Measurements from ENCODE around the gene RIPOR3. TPM values are rescaled to one million over a fixed set of nuclear protein-coding genes. Genes with fewer than 3 reads are reported as not detected.
"Not testable (repeated sequence)": the region's sequence is repeated elsewhere in the genome, so short reads cannot be mapped to it uniquely, and the experiment has no call there.

RIPOR3 gene
- total RNA-seq, 4 donors from 2014 or later: 1.8 to 12.7 (median 4.9) TPM

DNA sequence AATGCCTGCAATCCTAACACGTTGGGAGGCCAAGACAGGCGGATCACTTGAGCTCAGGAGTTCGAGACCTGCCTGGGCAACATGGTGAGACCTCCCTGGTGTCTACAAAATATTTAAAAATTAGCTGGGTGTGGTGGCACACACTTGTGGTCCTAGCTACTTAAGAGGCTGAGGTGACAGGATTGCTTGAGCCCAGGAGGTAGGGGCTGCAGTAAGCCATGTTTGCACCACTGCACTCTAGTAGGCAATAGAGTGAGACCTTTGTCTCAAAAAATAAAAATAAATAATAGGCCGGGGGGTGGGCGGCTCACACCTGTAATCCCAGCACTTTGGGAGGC is 18.3 kb upstream of the RIPOR3 start:
- DNase-seq (ENCODE audit: low spot score in 2 of 2): no peak
- H3K4me3 ChIP-seq (ENCODE audit: low read depth, poor library complexity, severe bottlenecking): no peak overlapping the region
- intact Hi-C loops (cut with DNase I; ENCODE audit: low total_unique reads): no loop called here
- no peak for TF ChIP-seq POLR2A (IDR thresholded peaks at IDR 0.05)
- TF ChIP-seq, protein P1, sequence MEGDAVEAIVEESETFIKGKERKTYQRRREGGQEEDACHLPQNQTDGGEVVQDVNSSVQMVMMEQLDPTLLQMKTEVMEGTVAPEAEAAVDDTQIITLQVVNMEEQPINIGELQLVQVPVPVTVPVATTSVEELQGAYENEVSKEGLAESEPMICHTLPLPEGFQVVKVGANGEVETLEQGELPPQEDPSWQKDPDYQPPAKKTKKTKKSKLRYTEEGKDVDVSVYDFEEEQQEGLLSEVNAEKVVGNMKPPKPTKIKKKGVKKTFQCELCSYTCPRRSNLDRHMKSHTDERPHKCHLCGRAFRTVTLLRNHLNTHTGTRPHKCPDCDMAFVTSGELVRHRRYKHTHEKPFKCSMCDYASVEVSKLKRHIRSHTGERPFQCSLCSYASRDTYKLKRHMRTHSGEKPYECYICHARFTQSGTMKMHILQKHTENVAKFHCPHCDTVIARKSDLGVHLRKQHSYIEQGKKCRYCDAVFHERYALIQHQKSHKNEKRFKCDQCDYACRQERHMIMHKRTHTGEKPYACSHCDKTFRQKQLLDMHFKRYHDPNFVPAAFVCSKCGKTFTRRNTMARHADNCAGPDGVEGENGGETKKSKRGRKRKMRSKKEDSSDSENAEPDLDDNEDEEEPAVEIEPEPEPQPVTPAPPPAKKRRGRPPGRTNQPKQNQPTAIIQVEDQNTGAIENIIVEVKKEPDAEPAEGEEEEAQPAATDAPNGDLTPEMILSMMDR (IDR thresholded peaks at IDR 0.05): no peak
- 56 to 64% methylated on average over 5 of the region's 5 CpGs for WGBS, 2 donors

DNA sequence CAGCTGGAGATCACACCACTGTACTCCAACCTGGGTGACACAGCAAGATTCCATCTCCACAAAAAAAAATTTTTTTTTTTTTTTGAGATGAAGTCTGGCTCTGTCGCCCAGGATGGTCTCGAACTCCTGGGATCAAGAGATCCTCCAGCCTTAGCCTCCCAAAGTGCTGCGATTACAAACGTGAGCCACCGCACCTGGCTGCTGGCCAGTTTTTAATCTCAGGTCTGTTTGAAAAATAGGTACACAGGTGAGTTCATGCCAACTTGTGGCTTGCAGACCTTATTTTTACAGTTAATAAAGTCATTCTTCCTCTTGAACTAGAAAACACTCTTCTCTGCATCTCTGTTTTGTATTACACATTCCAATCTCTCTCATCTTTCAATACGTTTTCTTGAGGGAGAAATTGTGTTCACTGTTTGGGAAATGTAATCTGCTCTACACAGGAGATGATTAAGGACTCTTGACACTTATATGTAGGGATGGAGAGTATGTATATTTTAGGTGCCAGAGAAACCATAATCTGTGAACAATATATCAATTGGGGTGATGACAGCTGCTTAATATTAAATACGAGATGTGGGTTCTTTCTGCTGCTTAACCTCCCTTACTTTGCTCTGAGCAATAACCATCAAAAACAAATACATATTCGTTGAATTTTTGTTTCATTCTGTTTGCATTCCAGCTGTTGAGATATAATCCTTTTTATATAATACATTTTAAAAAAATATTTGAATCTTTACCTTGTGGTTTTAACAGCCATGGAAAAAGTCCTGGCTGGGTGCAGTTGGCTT is 17.7 kb upstream of the RIPOR3 start:
- DNase-seq (ENCODE audit: low spot score in 2 of 2): no peak
- intact Hi-C loops (cut with DNase I; ENCODE audit: low total_unique reads): no loop called here
- 39 to 40% methylated on average over 8 of the region's 8 CpGs for WGBS, 2 donors
- no peak overlapping the region for H3K4me3 ChIP-seq (ENCODE audit: low read depth, poor library complexity, severe bottlenecking)
- TF ChIP-seq, protein P1 (IDR thresholded peaks at IDR 0.05): no peak
- no peak for TF ChIP-seq POLR2A (IDR thresholded peaks at IDR 0.05)

DNA sequence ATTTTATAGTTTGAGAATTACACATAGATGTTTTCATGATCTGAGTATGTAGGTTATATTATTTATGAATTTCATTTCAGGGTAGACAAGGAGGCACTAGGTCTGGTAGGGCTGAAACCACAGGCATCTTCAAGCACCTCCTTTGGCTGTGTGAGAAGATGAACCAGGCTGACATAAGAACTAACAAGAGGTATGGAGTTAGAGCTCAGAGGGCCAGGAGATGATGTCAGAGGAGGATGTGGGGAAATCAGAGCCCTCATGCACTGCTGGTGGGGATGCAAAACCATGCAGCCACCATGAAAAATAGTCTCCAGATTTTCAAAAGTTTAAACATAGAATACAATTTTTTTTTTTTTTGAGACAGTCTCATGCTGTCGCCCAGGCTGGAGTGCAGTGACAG is 13.6 kb upstream of the RIPOR3 start:
- intact Hi-C loops (cut with DNase I; ENCODE audit: low total_unique reads): no loop called here
- DNase-seq (ENCODE audit: low spot score in 2 of 2): no peak
- TF ChIP-seq, protein P1 (IDR thresholded peaks at IDR 0.05): no peak
- TF ChIP-seq POLR2A (IDR thresholded peaks at IDR 0.05): no peak
- 95 to 100% methylated on average over 1 of the region's 1 CpG for WGBS, 2 donors
- H3K4me3 ChIP-seq (ENCODE audit: low read depth, poor library complexity, severe bottlenecking): no peak overlapping the region

DNA sequence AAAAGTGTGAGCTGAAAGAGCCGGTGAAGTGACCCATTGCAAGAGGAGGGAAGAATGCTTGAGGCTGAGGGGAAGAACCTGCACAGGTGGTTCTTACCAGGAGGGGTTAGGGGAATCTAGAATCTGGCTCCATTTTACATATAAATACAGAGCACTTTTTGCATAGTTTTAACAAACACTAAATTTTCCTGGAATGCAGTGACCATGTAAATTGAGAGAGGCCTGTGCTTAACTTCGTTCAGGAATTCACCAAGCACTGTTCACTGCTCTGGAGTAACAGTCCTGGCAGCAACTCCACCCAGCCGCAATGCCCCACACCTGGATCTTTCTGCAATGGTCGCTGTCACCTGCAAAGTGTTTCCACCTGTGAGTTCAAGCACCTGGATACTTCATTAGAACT is 13.2 kb upstream of the RIPOR3 start:
- intact Hi-C loops (cut with DNase I; ENCODE audit: low total_unique reads): no loop called here
- H3K4me3 ChIP-seq (ENCODE audit: low read depth, poor library complexity, severe bottlenecking): no peak overlapping the region
- no peak for TF ChIP-seq POLR2A (IDR thresholded peaks at IDR 0.05)
- TF ChIP-seq, protein P1 (IDR thresholded peaks at IDR 0.05): no peak
- no peak for DNase-seq (ENCODE audit: low spot score in 2 of 2)
- 79 to 89% methylated on average over 4 of the region's 4 CpGs for WGBS, 2 donors

DNA sequence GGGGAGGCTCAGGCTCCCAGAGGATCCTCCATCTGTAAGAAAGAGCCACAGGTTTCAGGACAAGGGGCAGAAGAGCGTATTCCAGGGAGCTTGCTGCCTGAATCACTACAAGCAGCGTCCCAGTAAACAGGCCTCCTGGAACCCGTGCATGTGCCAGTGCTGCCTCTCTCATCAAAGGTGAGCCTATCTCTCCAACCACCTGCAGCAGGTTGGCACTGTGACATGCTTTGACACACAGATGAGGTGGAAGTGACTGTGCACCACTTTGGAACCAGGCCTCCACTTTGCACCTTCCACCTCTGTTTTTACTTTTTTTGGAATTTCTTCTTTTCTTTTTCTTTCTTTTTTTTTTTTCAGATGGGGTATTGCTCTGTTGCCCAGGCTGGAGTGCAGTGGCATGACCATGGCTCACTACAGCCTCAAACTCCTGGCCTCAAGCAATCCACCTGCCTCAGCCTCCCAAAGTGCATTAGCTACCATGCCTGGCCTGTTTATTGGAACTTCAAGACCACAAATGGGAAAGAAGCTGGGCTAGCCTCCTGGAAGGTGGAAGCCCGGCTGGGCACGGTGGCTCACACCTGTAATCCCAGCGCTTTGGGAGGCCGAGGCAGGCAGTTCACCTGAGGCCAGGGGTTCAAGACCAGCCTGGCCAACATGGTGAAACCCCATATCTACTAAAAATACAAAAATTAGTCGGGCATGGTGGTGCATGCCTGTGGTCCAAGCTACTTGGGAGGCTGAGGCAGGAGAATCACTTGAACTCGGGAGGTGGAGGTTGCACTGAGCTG is 12.5 kb upstream of the RIPOR3 start:
- intact Hi-C loops (cut with DNase I; ENCODE audit: low total_unique reads); H3K4me3 ChIP-seq (ENCODE audit: low read depth, poor library complexity, severe bottlenecking); DNase-seq (ENCODE audit: low spot score in 2 of 2): not testable (repeated sequence)
- WGBS, 2 donors: 79 to 82% methylated on average over 9 of the region's 9 CpGs

All from lower leg skin (tissue), 4 donors.